DOHH2 (cell line): ENCODE results near the gene ALK.

ENCODE experiments used
- EZH2phosphoT487 ChIP-seq: fragments of 200-600 bp; sonication (generic); IDR thresholded peaks from 2 replicates; pipeline ENCODE4 v1.6.1; 2017; ENCODE audit warnings: borderline replicate concordance, mild to moderate bottlenecking, antibody characterized with exemption, low read length, moderate library complexity, mixed read lengths
- TF ChIP-seq, protein P1 (sequence below): fragments of 200-600 bp; sonication (generic); IDR thresholded peaks from one replicate; pipeline ENCODE4 v1.5.1; 2014; ENCODE audit warnings: antibody characterized with exemption, mild to moderate bottlenecking, low read depth, low read length; ENCODE audit not compliant: poor library complexity, severe bottlenecking

DNA sequence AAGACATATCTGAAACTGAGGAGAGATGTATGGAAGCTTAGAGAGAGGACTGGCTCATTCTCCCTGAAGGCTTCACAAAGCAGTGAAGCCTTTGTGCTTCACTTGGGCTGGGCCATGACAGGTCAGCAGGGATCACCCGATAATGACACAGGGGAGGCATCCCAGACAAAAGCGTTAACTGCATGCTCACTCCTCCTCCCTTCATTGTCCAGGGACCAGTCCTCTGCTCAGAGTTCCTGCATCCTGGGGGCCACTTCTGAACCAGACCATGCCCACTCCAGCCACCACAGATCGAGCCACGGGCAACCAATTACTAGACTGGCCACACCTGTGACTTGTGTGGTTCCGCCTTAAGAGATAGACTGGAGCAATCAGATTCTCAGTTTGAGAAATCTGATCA lies 570.1 kb downstream of the ALK start:
- TF ChIP-seq, protein P1, sequence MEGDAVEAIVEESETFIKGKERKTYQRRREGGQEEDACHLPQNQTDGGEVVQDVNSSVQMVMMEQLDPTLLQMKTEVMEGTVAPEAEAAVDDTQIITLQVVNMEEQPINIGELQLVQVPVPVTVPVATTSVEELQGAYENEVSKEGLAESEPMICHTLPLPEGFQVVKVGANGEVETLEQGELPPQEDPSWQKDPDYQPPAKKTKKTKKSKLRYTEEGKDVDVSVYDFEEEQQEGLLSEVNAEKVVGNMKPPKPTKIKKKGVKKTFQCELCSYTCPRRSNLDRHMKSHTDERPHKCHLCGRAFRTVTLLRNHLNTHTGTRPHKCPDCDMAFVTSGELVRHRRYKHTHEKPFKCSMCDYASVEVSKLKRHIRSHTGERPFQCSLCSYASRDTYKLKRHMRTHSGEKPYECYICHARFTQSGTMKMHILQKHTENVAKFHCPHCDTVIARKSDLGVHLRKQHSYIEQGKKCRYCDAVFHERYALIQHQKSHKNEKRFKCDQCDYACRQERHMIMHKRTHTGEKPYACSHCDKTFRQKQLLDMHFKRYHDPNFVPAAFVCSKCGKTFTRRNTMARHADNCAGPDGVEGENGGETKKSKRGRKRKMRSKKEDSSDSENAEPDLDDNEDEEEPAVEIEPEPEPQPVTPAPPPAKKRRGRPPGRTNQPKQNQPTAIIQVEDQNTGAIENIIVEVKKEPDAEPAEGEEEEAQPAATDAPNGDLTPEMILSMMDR, result no peak
- no peak for TF ChIP-seq EZH2phosphoT487
